T-helper 2 cell treated with Interferon-gamma antibody and Interleukin-4, amounts not matched to agents 5 μg/mL and 100 μg/mL, for 36 hours (primary cell): ENCODE measurements around the gene GRM7.

ENCODE experiments used
- DNase-seq: peaks from one replicate; pipeline ENCODE4 v3.0.0; 2021; ENCODE audit warnings: low spot score
- H3K27ac Mint-ChIP-seq: one replicate; pipeline ENCODE4 v1.8.0; 2021; ENCODE audit warnings: mild to moderate bottlenecking, mixed read lengths
- H3K27me3 Mint-ChIP-seq: one replicate; pipeline ENCODE4 v1.8.0; 2021; ENCODE audit warnings: low read depth, mixed read lengths
- H3K36me3 Mint-ChIP-seq: one replicate; pipeline ENCODE4 v1.8.0; 2021; ENCODE audit warnings: low read depth, mixed read lengths
- H3K4me1 Mint-ChIP-seq: one replicate; pipeline ENCODE4 v1.8.0; 2021; ENCODE audit warnings: low read depth, mixed read lengths
- H3K4me3 Mint-ChIP-seq: one replicate; pipeline ENCODE4 v1.8.0; 2022; ENCODE audit warnings: mild to moderate bottlenecking, moderate library complexity, mixed read lengths
- H3K9me3 Mint-ChIP-seq: one replicate; pipeline ENCODE4 v1.8.0; 2021; ENCODE audit warnings: mixed read lengths

Gene GRM7

DNA sequence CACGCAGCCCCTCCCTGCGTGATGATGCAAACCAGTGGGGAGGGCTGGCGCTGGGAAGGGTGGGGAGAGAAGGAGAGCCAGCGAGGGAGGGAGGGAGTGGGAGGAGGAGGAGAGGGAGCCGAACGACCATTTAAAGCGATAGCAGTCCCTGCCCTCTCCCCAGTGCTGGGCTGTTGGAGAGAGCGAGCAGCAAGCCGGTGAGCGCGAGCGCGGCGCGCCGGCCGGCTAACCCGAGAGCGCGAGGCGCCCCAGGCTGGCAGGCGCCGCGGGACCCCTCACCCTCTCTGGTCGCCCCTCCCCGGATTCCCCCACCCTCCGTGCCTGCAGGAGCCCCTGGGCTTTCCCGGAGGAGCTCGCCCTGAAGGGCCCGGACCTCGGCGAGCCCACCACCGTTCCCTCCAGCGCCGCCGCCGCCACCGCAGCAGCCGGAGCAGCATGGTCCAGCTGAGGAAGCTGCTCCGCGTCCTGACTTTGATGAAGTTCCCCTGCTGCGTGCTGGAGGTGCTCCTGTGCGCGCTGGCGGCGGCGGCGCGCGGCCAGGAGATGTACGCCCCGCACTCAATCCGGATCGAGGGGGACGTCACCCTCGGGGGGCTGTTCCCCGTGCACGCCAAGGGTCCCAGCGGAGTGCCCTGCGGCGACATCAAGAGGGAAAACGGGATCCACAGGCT is at the start of gene GRM7:
TSS of gene GRM7 (plus strand) at position 162 of the 671 bp plus-strand sequence.
- Mint-ChIP-seq H3K36me3 (peaks cover 1% of the 10 kb centered on the region), H3K27ac (no peak within 1 kb of the TSS), H3K9me3 (peaks cover 3% of the 10 kb centered on the region), H3K27me3 (peaks cover 20% of the 10 kb centered on the region), H3K4me3 (no peak within 1 kb of the TSS), H3K4me1 (no peaks in the 10 kb centered on the region)
- no peak for DNase-seq

DNA sequence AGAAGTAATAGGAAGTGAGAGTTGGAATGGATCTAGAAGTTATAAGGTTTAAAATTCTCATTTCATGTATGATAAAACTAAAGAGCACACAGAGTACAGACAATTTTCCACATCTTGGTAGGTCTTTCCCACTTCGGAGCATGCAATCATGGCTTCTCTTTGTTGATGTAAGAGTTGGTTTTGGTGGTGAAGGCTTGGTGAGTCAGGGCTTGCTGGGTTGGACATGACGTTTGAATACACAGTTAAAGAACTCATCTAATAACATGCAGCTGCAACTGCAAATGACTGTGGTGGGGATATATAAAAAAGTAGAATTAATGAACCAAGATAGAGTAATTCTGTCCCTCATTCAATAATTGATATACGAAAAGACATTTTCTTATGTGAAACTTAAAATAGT is 39.5 kb upstream of the GRM7 start:
- Mint-ChIP-seq H3K36me3 (no peaks in the 10 kb centered on the region), H3K4me1 (no peaks in the 10 kb centered on the region), H3K4me3 (no peak overlapping the region), H3K27ac (no peak overlapping the region), H3K27me3 (no peaks in the 10 kb centered on the region), H3K9me3 (no peaks in the 10 kb centered on the region)
- no peak for DNase-seq

DNA sequence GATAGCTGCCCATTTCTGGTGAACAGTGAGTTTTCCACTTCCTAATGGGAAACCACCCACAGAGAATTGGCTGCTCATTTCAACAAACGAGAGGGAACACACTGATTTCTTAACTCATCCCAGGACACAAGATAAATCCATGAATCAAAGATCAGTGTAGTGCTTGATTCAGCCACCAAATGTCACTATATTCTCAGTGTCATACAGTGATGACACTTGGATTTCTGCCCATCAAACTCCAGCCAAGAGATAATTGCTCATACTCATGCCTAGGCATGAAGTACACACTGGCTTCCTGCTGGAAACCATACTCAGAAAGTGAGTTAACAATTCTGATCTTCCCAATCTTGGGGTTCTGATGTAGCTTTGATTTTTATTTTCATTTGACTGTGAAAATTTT is 35.4 kb upstream of the GRM7 start:
- Mint-ChIP-seq H3K36me3 (no peaks in the 10 kb centered on the region), H3K4me3 (no peak overlapping the region), H3K27ac (no peak overlapping the region), H3K27me3 (no peaks in the 10 kb centered on the region), H3K4me1 (no peaks in the 10 kb centered on the region), H3K9me3 (peaks cover 13% of the 10 kb centered on the region)
- no peak for DNase-seq

DNA sequence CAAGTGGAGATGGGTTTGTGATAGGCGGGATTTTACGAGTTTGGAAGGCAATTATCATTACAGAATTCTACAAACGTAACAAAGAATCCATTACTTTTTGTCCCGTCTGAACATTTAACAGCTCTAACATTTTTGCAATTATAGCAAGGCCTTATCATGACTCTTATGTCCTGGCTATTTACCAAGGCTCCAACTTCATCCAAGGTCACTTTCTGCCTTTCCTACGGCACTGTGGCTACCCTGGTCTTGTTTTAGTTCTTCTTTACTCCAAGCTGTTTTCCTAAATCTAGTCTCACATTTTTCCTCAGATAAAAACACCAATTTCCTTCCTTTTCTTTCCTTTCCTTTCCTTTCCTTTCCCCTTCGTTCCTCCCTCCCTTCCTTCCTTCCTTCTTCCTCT is 33.5 kb upstream of the GRM7 start:
- peaks cover 13% of the 10 kb centered on the region for H3K9me3 Mint-ChIP-seq
- DNase-seq = no peak
- no peaks in the 10 kb centered on the region for H3K36me3 Mint-ChIP-seq
- no peak overlapping the region for H3K4me3 Mint-ChIP-seq
- no peaks in the 10 kb centered on the region for H3K27me3 Mint-ChIP-seq
- H3K27ac Mint-ChIP-seq = no peak overlapping the region
- H3K4me1 Mint-ChIP-seq = no peaks in the 10 kb centered on the region

DNA sequence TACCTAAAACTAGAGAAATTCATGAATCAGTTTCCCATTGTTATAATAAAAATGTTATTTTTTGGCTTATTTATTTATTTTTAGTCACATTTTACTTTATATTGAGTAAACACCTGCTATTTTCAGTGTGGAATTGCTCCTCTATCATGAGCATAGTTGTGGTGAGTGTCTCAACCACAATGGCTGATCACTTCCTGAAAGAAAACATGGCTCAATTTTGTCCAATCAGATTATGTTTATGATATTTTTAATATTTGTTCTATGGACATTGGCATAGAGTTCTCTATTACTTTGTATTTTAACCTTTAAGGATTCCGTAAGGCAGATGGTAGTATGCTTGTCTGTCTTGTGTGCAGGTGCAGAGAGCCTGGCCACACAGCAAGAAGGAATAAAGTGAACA is 16.2 kb upstream of the GRM7 start:
- no peak for DNase-seq
- no peaks in the 10 kb centered on the region for H3K4me1 Mint-ChIP-seq
- H3K27me3 Mint-ChIP-seq = no peaks in the 10 kb centered on the region
- no peaks in the 10 kb centered on the region for H3K9me3 Mint-ChIP-seq
- H3K36me3 Mint-ChIP-seq = no peaks in the 10 kb centered on the region
- no peak overlapping the region for H3K4me3 Mint-ChIP-seq
- no peak overlapping the region for H3K27ac Mint-ChIP-seq

DNA sequence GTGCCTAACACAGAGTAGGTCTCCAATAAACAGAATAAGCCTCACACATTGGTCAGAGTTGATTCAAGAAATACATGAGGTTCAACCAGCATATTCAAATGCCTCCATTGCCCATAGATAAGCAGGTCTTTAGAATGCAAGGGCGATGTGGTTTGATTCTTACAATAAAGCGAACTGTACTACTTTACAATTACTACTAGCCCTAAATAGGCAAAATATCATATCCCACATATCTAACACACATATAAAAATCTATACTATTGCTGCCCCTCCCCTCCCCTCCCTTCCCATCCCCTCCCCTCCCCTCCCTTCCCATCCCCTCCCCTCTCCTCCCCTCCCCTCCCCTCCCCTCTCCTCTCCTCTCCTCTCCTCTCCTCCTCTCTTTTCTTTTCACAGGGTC is 6.7 kb upstream of the GRM7 start:
- H3K4me1 Mint-ChIP-seq = no peaks in the 10 kb centered on the region
- no peak overlapping the region for H3K4me3 Mint-ChIP-seq

DNA sequence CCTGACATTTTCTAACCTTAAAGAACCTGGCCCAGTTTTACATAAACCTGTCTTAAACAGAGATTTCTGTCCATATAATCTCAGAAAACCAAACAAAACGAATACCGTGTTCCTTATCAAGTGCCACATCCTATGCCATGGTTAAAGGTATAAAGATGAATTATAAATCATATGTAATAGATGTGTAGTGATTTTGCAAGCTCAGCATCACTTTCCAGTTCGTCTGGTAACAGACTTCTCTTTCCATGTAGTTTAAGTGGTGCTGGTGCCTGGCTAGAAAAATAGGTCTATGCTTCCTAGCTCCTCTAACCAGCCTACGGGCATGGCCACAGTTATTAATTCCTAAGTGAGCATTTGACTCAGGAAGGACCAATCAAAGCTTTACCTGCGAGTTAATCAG is 3.4 kb upstream of the GRM7 start:
- no peak overlapping the region for H3K27ac Mint-ChIP-seq
- no peak for DNase-seq
- H3K4me1 Mint-ChIP-seq = no peaks in the 10 kb centered on the region
- no peak overlapping the region for H3K4me3 Mint-ChIP-seq
- no peaks in the 10 kb centered on the region for H3K36me3 Mint-ChIP-seq
- peaks cover 3% of the 10 kb centered on the region for H3K9me3 Mint-ChIP-seq
- H3K27me3 Mint-ChIP-seq = peaks cover 8% of the 10 kb centered on the region

More for the DNA sequence above, 6.7 kb upstream of the GRM7 start:
- no peaks in the 10 kb centered on the region for H3K36me3 Mint-ChIP-seq
- H3K9me3 Mint-ChIP-seq = no peaks in the 10 kb centered on the region
- H3K27me3 Mint-ChIP-seq = no peaks in the 10 kb centered on the region
- H3K27ac Mint-ChIP-seq = no peak overlapping the region
- DNase-seq = no peak

DNA sequence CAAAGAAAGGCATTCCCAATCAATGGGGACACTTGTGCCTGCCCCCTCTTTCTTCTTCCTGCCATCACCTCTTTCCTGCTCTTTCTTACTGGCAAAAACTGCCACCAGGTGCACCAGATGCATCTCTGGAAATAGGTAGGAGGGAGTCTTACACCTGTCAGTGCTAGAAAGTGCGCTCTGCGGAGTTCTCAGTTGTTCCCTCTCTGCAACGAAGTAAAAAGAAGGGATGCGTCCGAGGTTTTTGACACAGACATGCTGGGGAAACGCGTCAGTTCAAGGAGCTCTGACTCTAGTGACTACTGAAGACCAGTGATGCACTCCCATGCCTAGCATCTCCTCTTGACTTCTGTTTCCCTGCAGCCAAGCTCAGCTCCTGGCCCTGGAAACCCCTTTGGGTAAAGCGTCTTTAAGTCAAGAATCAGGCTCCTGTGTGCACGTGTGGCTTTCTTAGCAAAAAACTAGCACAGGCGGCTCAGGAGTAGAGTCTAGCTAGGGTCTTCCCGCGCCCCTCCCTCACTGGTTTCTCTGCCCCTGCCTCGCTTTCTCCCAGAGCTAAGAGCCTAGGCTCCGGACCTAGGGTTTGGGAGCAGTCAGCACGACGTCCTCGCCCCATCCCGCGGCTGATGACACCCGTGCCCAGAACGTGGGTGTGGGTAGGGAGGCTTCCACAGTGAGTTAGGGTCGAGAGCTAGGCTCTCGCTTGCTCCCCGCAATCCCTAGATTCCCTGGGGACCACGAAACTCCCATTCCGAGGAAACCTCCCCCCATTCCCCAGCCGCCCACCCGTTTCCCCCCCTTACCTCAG is 564 bp upstream of the GRM7 start:
- DNase-seq = no peak
- Mint-ChIP-seq H3K4me3 (no peak overlapping the region), H3K36me3 (peaks cover 1% of the 10 kb centered on the region), H3K4me1 (no peaks in the 10 kb centered on the region), H3K9me3 (peaks cover 3% of the 10 kb centered on the region), H3K27me3 (peaks cover 20% of the 10 kb centered on the region), H3K27ac (no peak overlapping the region)

DNA sequence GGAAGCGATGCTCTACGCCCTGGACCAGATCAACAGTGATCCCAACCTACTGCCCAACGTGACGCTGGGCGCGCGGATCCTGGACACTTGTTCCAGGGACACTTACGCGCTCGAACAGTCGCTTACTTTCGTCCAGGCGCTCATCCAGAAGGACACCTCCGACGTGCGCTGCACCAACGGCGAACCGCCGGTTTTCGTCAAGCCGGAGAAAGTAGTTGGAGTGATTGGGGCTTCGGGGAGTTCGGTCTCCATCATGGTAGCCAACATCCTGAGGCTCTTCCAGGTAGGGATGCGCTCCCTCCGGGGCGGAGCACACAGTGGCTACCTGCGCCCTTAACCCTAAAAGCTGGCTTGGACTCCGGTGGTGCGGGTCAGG is 698 bp downstream of the GRM7 start:
- peaks cover 3% of the 10 kb centered on the region for H3K9me3 Mint-ChIP-seq
- H3K27me3 Mint-ChIP-seq = peaks cover 20% of the 10 kb centered on the region
- no peaks in the 10 kb centered on the region for H3K4me1 Mint-ChIP-seq
- no peak overlapping the region for H3K4me3 Mint-ChIP-seq
- H3K36me3 Mint-ChIP-seq = peaks cover 1% of the 10 kb centered on the region
- DNase-seq = no peak
- H3K27ac Mint-ChIP-seq = no peak overlapping the region

DNA sequence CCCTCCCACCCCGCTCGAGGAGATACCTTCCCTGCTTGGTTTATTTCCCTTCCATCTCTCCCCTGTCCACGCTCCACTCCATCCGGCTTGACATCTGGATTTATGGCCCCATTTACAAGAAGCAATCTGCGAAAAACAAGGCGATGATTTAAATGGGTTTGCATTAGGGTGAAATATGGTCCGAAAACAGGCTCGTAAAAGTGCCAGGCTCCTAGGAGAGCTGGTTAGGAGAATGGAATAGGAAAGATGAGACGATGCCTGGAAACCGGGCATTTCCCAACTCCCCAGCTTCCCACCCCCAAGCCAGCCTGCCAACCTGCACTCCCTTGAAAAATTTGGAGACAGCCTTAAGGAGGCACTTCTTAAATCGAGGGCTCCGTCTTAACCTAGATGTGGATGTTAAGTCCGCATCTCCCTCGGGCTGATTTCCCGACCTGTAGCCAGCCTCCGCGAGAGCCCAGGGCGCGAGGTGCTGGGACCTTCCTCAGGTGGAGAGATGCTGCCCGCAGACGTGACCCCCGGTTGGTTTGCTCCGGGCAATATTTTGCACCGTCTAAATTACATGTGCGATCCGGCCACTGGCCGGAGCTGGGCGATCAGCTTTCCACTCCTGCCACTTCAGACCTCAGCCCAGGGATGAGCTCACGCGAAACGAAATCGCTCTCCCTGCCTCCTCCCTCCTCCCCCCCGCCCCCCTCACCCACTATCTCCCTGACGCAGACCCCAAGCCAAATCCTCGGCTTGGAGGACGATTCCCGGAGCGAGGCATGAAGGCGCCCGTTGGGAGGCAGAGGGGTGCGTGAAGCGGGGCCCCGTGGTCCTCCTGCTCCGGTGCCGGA is 1.3 kb downstream of the GRM7 start:
- H3K4me1 Mint-ChIP-seq = no peaks in the 10 kb centered on the region
- peaks cover 1% of the 10 kb centered on the region for H3K36me3 Mint-ChIP-seq
- no peak overlapping the region for H3K27ac Mint-ChIP-seq
- H3K4me3 Mint-ChIP-seq = no peak overlapping the region
- peaks cover 3% of the 10 kb centered on the region for H3K9me3 Mint-ChIP-seq
- H3K27me3 Mint-ChIP-seq = peaks cover 20% of the 10 kb centered on the region
- DNase-seq = no peak

DNA sequence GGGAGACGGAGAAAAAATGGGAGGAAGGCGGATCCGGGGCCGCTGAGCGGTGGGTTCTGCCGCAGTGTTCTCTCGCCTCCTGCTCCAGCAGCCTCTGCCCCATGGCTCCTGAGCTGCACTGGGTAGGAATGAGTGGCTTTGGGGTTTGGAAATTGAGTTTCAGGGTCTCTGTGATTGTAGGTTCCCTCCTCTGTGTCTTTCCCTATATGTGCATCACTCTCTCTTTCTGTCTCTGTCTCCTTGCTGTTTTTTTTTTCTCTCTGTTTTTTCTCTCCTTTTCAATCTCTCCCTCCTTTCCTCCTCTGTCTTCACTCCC is 1.9 kb downstream of the GRM7 start:
- H3K27me3 Mint-ChIP-seq = peaks cover 20% of the 10 kb centered on the region
- H3K9me3 Mint-ChIP-seq = peaks cover 3% of the 10 kb centered on the region
- H3K4me3 Mint-ChIP-seq = no peak overlapping the region
- H3K4me1 Mint-ChIP-seq = no peaks in the 10 kb centered on the region
- DNase-seq = no peak
- H3K27ac Mint-ChIP-seq = peak overlapping the region; percentile 45
- peaks cover 1% of the 10 kb centered on the region for H3K36me3 Mint-ChIP-seq

DNA sequence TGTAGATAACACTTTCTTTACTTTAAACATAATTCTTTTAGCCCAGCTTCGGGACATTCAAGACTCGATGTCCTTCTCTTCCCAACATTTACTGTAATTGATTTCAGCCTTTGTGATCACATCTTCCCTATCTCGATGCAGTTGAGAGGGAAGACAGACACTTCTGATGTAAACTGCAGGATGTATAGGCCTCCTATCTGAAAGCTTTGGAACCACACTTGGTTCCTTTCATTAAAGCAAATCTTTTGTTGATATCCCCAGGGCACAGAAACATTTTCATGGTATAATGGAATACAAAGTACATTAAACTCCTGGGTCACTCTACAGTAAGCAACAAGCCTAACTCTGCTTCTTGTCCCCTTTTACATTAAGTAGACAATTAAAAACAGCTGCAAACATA is 6.4 kb downstream of the GRM7 start:
- Mint-ChIP-seq H3K4me1 (no peaks in the 10 kb centered on the region), H3K36me3 (peaks cover 1% of the 10 kb centered on the region), H3K9me3 (peaks cover 3% of the 10 kb centered on the region), H3K27me3 (peaks cover 13% of the 10 kb centered on the region), H3K27ac (no peak overlapping the region), H3K4me3 (no peak overlapping the region)
- no peak for DNase-seq

DNA sequence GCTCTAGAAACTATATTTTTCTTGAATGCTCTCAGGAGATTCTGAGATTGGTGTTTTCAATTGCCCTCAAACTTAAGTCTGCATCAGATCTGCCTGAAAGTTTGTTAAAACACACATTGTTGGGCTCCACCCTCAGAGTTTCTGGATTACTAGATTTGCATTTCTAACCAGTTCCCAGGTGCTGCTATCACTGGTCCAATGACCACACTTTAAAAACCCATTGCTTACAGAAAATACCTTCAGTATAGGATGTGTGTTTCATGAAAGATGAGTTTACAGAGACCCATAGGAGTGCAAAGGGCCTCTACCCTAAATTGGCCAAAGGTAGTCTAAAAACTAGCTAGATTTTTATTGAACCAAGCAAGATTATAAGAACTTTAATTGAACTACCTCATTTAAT is 17.8 kb downstream of the GRM7 start:
- DNase-seq = no peak
- peaks cover 8% of the 10 kb centered on the region for H3K9me3 Mint-ChIP-seq
- H3K4me1 Mint-ChIP-seq = no peaks in the 10 kb centered on the region
- no peaks in the 10 kb centered on the region for H3K27me3 Mint-ChIP-seq
- H3K36me3 Mint-ChIP-seq = no peaks in the 10 kb centered on the region
- no peak overlapping the region for H3K27ac Mint-ChIP-seq
- no peak overlapping the region for H3K4me3 Mint-ChIP-seq

DNA sequence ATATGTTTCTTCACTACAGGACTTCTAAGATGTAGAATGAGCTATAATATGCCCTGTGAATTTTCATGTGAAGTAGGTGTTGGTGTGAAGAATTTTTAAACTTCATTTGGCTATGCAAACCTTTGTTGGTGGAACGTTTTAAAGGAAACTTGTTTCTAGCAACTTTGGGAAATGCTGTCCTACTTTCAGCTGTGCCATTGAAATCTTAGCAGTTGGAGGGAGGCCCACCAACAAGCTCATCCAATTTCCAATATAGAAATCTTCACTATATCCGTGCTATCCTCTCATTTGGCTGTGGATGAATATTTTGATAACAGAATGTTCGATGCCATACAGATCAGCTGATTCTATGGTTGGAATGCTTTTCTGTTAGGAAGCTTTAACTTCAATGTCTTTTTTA is 51.3 kb downstream of the GRM7 start:
- Mint-ChIP-seq H3K4me3 (no peak overlapping the region), H3K9me3 (peaks cover 13% of the 10 kb centered on the region), H3K4me1 (no peaks in the 10 kb centered on the region)

More for the DNA sequence above, 51.3 kb downstream of the GRM7 start:
- no peaks in the 10 kb centered on the region for H3K36me3 Mint-ChIP-seq
- H3K27me3 Mint-ChIP-seq = no peaks in the 10 kb centered on the region
- H3K27ac Mint-ChIP-seq = no peak overlapping the region
- DNase-seq = no peak
